Gastrocnemius medialis (tissue), 4 donors: ENCODE data around the gene COX8C. TPM values are rescaled to one million over a fixed set of nuclear protein-coding genes. Genes with fewer than 3 reads are reported as not detected.
"Not testable (repeated sequence)": the region's sequence is repeated elsewhere in the genome, so short reads cannot be mapped to it uniquely, and the experiment has no call there.

Experiments
- ATAC-seq, 2 donors: fragments of 150-250 bp; one replicate each; pipeline ENCODE4 v1.9.1; 2016
- DNase-seq, 2 donors: peaks; one replicate each; pipeline ENCODE4 v3.0.0-alpha.2; 2019
- H3K27ac ChIP-seq, 4 donors: fragments of 200-600 bp; sonication (generic); 1 replicate in 1 of 4; 2 replicates in 3 of 4; pipeline ENCODE4 v1.5.1; 2016 to 2018; ENCODE audit warnings: mild to moderate bottlenecking in 2 of 4, moderate library complexity in 1 of 4
- H3K27me3 ChIP-seq, 3 donors: fragments of 200-600 bp; sonication (generic) in 2 of 3; 1 replicate in 1 of 3; 2 replicates in 2 of 3; pipeline versions ENCODE4 v1.5.1 to v1.6.0; 2016 to 2019; ENCODE audit warnings: mild to moderate bottlenecking in 1 of 3, moderate library complexity in 1 of 3
- H3K36me3 ChIP-seq, 2 donors: fragments of 200-600 bp; sonication (generic) in 1 of 2; one replicate each; pipeline ENCODE4 v1.5.1; 2017 to 2018
- H3K4me1 ChIP-seq, 2 donors: fragments of 200-600 bp; sonication (generic) in 1 of 2; one replicate each; pipeline ENCODE4 v1.5.1; 2016 to 2017; ENCODE audit warnings: mild to moderate bottlenecking in 2 of 2
- H3K4me3 ChIP-seq, 4 donors: fragments of 200-600 bp; sonication (generic) in 3 of 4; 1 replicate in 1 of 4; 2 replicates in 3 of 4; pipeline ENCODE4 v1.5.1; 2016 to 2019; ENCODE audit warnings: mild to moderate bottlenecking in 2 of 4
- H3K9me3 ChIP-seq, 3 donors: fragments of 200-600 bp; sonication (generic) in 2 of 3; 1 replicate in 1 of 3; 2 replicates in 2 of 3; pipeline ENCODE4 v1.5.1; 2016 to 2019
- POLR2A ChIP-seq, 2 donors: fragments of 450-650 bp; IDR thresholded peaks; one replicate each; pipeline ENCODE4 v1.6.1; 2017; ENCODE audit warnings: antibody characterized with exemption in 2 of 2, mild to moderate bottlenecking in 2 of 2, moderate library complexity in 2 of 2
- in situ Hi-C, 4 donors: fragments of 200-750 bp; cut with MboI; loops; one replicate each; pipeline versions ENCODE4 v1.15.0 to v1.8.0; 2017; ENCODE audit warnings: low sequenced_read_pairs in 4 of 4
- intact Hi-C: fragments of 100-400 bp; cut with DNase I; formaldehyde crosslinking; loops from one replicate; pipeline ENCODE4 v1.15.1; 2023; ENCODE audit warnings: low total_unique reads
- total RNA-seq, 4 donors: library from RNA; depleted of rRNA; stranded (reverse); fragments of >200 nt; gene quantifications; one replicate each; pipeline versions ENCODE4 v1.1.0 to v1.2.3, GENCODE V29; 2016
- TF ChIP-seq, protein P1 (sequence below), 5 experiments: fragments of 450-650 bp in 3 of 5; fragments of 200-600 bp in 2 of 5; sonication (generic) in 2 of 5; IDR thresholded peaks in 4 of 5; conservative IDR thresholded peaks in 1 of 5; 1 replicate in 4 of 5; 2 replicates in 1 of 5; pipeline ENCODE4 v1.5.1; 2016 to 2019; ENCODE audit warnings: antibody characterized with exemption in 5 of 5, mild to moderate bottlenecking in 3 of 5, moderate library complexity in 3 of 5

The COX8C gene
- total RNA-seq, 4 donors from 2014 or later = not detected

GRCh38 chr14:93369713-93370266 lies 22.8 kb downstream of the COX8C start:
- no peaks in the 10 kb centered on the region for H3K9me3 ChIP-seq
- in situ Hi-C loops (no loop called here), intact Hi-C loops (no loop called here)
- no peaks in the 10 kb centered on the region for H3K27me3 ChIP-seq
- H3K4me3 ChIP-seq = no peak overlapping the region
- no peaks in the 10 kb centered on the region for H3K4me1 ChIP-seq
- DNase-seq (no peak), ATAC-seq (no peak)
- H3K36me3 ChIP-seq = no peaks in the 10 kb centered on the region
- H3K27ac ChIP-seq = no peak overlapping the region
- no peak for TF ChIP-seq POLR2A (IDR thresholded peaks at IDR 0.05)
- TF ChIP-seq, protein P1, sequence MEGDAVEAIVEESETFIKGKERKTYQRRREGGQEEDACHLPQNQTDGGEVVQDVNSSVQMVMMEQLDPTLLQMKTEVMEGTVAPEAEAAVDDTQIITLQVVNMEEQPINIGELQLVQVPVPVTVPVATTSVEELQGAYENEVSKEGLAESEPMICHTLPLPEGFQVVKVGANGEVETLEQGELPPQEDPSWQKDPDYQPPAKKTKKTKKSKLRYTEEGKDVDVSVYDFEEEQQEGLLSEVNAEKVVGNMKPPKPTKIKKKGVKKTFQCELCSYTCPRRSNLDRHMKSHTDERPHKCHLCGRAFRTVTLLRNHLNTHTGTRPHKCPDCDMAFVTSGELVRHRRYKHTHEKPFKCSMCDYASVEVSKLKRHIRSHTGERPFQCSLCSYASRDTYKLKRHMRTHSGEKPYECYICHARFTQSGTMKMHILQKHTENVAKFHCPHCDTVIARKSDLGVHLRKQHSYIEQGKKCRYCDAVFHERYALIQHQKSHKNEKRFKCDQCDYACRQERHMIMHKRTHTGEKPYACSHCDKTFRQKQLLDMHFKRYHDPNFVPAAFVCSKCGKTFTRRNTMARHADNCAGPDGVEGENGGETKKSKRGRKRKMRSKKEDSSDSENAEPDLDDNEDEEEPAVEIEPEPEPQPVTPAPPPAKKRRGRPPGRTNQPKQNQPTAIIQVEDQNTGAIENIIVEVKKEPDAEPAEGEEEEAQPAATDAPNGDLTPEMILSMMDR (IDR thresholded peaks at IDR 0.05 in 4 of 5, conservative IDR thresholded peaks at IDR 0.05 in 1 of 5) = no peak

- intact Hi-C loops (no loop called here), in situ Hi-C loops (no loop called here)
- Histone ChIP-seq H3K27me3 (no peaks in the 10 kb centered on the region), H3K4me3 (no peak overlapping the region), H3K27ac (no peak overlapping the region), H3K36me3 (no peaks in the 10 kb centered on the region), H3K9me3 (no peaks in the 10 kb centered on the region), H3K4me1 (no peaks in the 10 kb centered on the region)
- ATAC-seq (no peak), DNase-seq (no peak)
- TF ChIP-seq, protein P1 (IDR thresholded peaks at IDR 0.05 in 4 of 5, conservative IDR thresholded peaks at IDR 0.05 in 1 of 5) = no peak
- no peak for TF ChIP-seq POLR2A (IDR thresholded peaks at IDR 0.05)
Measured at GRCh38 chr14:93375673-93376156, 28.7 kb downstream of the COX8C start.

DNA sequence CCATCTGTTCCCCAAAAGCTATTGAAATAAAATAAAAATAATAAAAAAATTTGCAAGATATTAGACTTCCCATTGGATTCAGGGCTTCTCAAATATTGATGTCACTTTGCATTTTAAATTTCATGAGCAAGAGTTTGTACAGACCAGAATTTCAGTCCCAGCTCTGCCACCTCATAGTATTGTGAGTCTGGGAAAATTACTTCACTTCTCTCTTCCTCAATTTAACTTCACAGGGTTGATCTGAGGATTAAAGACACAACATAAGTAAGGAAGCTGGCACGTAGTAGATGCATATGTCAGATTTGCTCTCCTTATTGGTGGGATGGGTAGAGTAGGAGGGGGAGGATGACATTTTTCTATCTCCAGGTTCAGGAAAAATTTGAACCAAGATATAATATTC lies 32.8 kb downstream of the COX8C start:
- H3K36me3 ChIP-seq = no peaks in the 10 kb centered on the region
- H3K27ac ChIP-seq = no peak overlapping the region
- ATAC-seq (no peak), DNase-seq (no peak)
- intact Hi-C loops = no loop called here
- no peak overlapping the region for H3K4me3 ChIP-seq
- H3K27me3 ChIP-seq = no peaks in the 10 kb centered on the region
- TF ChIP-seq, protein P1 (IDR thresholded peaks at IDR 0.05 in 4 of 5, conservative IDR thresholded peaks at IDR 0.05 in 1 of 5) = no peak
- TF ChIP-seq POLR2A (IDR thresholded peaks at IDR 0.05) = no peak
- H3K9me3 ChIP-seq = no peaks in the 10 kb centered on the region
- in situ Hi-C loops = no loop called here
- no peaks in the 10 kb centered on the region for H3K4me1 ChIP-seq

- Histone ChIP-seq H3K27ac (no peak overlapping the region), H3K4me3 (no peak overlapping the region), H3K27me3 (no peaks in the 10 kb centered on the region), H3K36me3 (no peaks in the 10 kb centered on the region), H3K4me1 (no peaks in the 10 kb centered on the region), H3K9me3 (no peaks in the 10 kb centered on the region)
- in situ Hi-C loops = no loop called here
- ATAC-seq (no peak), DNase-seq (no peak)
- intact Hi-C loops = no loop called here
- TF ChIP-seq POLR2A (IDR thresholded peaks at IDR 0.05) = no peak
- TF ChIP-seq, protein P1 (IDR thresholded peaks at IDR 0.05 in 4 of 5, conservative IDR thresholded peaks at IDR 0.05 in 1 of 5) = no peak
Measured at GRCh38 chr14:93381644-93382043, 34.7 kb downstream of the COX8C start.

DNA sequence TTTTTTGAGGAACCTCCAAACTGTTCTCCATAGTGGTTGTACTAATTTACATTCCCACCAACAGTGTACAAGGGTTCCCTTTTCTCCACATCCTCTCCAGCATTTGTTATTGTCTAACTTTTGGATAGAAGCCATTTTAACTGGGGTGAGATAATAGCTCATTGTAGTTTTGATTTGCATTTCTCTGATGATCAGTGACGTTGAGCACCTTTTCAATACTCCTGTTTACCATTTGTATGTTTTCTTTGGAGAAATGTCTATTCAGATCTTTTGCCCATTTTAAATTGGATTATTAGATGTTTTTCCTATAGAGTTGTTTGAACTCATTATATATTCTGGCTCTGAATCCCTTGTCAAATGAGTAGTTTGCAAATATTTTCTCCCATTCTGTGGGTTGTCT lies 37.3 kb downstream of the COX8C start:
- H3K27ac ChIP-seq, H3K4me1 ChIP-seq, H3K36me3 ChIP-seq, in situ Hi-C loops, DNase-seq, H3K4me3 ChIP-seq, ATAC-seq, H3K9me3 ChIP-seq, H3K27me3 ChIP-seq, intact Hi-C loops: not testable (repeated sequence)
